ENCODE measurements around the gene ARHGEF1. TPM values are rescaled to one million over a fixed set of nuclear protein-coding genes. Genes with fewer than 3 reads are reported as not detected.
A peak's percentile ranks its signal among the peaks of the same experiment; 100 is the strongest.

Gene ARHGEF1, protein sequence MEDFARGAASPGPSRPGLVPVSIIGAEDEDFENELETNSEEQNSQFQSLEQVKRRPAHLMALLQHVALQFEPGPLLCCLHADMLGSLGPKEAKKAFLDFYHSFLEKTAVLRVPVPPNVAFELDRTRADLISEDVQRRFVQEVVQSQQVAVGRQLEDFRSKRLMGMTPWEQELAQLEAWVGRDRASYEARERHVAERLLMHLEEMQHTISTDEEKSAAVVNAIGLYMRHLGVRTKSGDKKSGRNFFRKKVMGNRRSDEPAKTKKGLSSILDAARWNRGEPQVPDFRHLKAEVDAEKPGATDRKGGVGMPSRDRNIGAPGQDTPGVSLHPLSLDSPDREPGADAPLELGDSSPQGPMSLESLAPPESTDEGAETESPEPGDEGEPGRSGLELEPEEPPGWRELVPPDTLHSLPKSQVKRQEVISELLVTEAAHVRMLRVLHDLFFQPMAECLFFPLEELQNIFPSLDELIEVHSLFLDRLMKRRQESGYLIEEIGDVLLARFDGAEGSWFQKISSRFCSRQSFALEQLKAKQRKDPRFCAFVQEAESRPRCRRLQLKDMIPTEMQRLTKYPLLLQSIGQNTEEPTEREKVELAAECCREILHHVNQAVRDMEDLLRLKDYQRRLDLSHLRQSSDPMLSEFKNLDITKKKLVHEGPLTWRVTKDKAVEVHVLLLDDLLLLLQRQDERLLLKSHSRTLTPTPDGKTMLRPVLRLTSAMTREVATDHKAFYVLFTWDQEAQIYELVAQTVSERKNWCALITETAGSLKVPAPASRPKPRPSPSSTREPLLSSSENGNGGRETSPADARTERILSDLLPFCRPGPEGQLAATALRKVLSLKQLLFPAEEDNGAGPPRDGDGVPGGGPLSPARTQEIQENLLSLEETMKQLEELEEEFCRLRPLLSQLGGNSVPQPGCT
- 33.2 and 39.6 TPM in 2 replicates for total RNA-seq (2014; rRNA removed; shearing (Covaris generic))
- polyA plus RNA-seq (2014; cell fraction: nucleus; rRNA removed): 60.8 and 170 TPM in 2 replicates

DNA sequence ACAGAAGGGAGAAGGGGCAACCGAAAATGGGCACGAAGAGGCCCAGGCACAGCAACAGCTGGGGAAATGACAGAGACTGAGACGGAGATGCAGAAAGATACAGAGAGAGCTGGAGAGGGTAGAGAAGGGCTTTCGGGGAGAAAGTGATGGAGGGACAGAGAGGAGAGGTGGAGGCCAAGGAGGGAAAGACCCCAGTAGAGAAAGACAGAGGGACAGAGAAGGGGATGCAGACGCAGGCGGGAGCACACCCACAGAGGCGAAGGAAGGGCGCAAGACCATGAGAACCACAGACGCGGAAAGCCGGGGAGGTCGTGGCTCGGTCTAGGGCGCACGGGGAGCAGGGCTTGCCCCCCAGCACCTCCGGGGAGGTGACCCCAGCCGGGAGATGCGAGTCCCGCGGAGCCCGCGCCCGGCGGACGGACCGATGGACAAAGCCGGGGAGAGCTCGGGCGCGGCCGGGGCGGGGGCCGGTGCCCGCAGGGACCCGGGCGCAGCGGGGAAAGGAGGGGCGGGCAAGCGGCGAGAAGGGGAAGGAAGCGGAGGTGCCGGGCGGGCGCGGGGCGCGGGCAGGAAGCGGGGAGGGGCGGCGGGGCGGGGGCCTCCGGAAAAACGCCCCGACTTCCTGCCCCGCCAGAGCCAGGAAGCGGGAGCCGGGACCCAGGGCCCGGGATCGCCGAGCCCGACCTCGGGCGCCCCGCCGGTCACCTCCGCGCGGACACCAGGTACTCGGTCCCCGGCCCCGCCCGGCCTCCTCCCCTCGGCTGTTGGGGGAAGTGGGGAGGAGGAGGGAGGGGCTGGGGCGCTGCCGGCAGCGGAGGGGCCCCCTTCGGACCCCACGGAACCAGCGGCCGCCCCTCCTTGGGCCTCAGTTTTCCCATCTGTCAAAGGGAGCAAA lies at the start of gene ARHGEF1:
ARHGEF1 (plus strand) TSS at position 617 of the 895 bp plus-strand sequence. CDS start 4,899 bp downstream, outside the sequence.
- no peak for DNase-seq (ENCODE audit: extremely low read depth, low read depth)

DNA sequence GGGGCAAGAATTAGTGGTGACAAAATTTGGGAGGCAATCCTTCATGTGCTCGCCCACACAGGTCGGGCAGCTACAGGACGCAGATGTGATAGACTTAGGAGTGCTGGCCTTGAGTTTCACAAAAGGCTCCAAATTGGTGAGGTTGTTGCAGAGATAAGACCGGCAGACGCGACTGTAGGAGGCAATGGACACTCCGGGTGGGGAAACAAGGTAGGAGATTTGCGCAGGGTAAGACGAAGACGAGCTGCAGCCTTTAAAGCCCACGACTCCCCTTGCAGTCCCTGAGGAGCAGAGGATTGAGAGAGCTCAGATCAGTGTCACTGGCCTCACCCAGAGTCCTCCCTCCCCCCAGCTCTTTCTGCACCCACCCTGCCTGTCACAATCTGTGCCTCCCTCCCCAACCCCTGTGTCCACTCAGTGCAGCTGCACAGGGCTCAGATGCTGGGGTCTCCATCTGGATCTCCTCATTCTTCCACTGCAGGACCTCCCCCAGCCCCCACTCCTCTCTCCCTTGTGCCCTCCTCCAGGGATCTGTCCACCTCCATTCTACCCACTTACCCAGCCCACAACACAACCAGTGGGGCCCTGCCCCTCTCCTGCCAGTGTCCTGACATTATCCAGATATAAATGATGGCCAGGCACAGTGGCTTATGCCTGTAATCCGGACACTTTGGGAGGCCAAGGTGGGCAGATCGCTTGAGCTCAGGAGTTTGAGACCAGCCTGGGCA lies 44.8 kb upstream of the ARHGEF1 start:
- DNase-seq (ENCODE audit: extremely low read depth, low read depth): no peak

DNA sequence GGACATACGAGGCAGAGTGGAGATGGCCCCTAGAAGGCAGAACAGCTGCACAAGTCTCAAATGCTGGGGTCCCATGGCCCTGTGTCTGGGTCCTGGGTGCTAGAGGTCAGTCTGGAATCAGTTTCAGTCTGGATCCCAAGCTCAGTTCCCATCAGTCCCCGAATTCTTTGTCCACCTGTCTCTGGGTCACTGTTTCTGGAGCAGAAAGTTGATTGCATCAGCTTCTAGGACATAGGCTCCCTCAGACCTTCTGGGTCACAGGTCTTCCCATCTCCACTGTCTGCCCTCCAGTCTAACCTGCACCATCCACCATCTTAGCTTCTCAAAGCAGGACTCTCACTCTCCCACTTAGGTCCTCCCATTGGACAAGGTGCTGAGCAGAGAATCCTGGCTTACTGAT lies 43.8 kb upstream of the ARHGEF1 start:
- DNase-seq (ENCODE audit: extremely low read depth, low read depth): no peak

DNA sequence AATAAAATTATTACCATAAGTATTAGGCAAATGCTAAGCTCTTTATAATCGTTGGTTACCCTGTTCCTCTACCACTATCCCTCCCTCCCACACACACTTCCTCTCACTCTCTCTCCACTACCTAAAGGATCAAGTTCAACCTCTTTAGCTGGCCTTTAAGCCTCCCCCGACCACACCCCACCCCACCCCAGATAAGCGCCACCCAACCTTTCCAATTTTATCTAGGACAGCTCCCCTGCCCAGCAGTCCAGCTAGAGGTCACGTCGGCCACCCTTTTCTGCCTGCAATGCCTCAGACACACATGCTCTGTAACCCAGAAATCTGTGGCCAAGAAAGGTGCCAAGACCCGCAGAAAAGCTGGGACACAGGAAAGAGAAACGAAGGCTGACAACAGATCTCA lies 39.6 kb upstream of the ARHGEF1 start:
- DNase-seq (ENCODE audit: extremely low read depth, low read depth): no peak

DNA sequence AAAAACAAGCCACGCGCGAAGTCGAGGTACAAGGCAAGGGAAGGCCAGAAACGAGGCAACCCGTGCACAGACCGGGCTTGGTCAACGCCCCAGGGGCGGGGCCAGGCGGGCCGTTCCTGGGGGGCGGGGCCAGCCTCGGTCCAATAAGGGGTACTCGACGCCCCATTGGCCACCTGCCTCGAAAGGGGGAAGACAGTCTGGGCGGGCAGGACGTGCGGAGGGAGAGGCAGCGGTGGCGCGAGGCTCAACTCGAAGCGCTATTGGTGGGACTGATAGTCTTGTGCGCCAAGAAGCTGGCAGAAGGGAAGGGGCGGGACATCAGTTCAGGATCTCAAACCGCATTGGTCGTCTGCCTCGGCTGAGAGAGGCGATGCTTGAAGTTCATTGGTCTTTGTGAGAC lies 38.4 kb upstream of the ARHGEF1 start, which contains the start of gene LYPD4:
LYPD4 (minus strand) TSS at position 83 of the 400 bp plus-strand sequence. CDS start 5,398 bp downstream, outside the sequence.
- no peak for DNase-seq (ENCODE audit: extremely low read depth, low read depth)

DNA sequence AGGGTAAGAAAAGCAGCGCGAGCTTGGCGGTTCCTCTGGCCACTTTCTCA lies 38.2 kb upstream of the ARHGEF1 start, which contains the start of gene DMRTC2:
DMRTC2 (plus strand) TSS at position 42 of the 50 bp plus-strand sequence. CDS start 2,387 bp downstream, outside the sequence.
- DNase-seq (ENCODE audit: extremely low read depth, low read depth): no peak

DNA sequence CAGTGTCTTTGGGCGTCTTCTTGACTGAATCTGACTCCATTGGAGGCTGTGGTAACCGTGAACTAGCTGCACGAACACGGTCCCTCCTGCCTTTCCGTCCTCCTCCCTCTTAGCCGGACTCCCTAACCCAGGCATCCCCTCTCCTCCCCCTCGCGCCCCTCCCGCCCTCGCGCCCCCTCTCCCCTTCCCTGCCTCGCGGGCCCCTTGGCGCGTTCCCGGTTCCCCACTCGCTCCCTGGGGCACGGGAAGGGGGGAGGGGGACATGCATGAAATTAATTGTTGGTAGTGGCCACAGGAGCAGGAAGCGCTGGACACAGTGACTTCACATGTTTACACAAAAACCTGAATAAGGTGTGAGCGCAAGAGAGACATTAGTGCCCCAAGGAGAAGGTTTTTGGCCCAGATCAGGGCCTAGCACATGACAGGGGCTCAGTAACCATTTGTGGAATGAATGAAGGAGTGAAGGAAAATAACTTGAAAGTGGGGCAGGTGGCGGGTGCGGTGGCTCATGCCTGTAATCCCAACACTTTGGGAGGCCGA lies 37.9 kb upstream of the ARHGEF1 start:
- DNase-seq (ENCODE audit: extremely low read depth, low read depth): no peak

DNA sequence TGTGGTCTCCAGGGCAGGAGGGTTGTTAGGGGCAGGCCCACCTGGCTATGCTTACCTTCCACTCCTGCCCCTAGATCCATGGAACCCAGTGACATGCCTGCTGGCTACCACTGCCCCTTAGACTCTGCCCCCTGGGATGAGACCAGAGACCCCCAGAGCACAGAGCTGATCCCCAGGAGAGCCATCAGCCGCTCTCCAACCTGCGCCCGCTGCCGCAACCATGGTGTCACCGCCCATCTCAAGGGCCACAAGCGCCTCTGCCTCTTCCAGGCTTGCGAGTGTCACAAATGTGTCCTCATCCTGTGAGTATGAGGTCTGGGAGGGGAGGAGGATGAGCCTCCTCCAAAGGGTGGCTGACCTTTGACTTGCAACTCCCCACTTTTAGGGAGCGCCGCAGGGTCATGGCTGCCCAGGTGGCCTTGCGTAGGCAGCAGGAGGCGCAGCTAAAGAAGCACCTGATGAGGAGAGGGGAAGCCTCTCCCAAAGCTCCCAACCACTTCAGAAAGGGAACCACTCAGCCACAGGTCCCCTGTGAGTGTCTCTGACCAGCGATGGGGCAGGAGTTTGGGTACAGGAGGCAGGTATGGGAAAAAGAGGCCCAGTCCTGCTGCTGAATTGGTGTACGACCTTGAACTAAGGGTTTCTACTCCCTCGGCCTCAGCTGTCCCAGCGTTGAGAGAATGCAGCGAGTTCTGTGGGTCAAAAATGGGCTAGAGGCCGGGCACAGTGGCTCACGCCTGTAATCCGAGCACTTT lies 35.5 kb upstream of the ARHGEF1 start:
- DNase-seq (ENCODE audit: extremely low read depth, low read depth): no peak

DNA sequence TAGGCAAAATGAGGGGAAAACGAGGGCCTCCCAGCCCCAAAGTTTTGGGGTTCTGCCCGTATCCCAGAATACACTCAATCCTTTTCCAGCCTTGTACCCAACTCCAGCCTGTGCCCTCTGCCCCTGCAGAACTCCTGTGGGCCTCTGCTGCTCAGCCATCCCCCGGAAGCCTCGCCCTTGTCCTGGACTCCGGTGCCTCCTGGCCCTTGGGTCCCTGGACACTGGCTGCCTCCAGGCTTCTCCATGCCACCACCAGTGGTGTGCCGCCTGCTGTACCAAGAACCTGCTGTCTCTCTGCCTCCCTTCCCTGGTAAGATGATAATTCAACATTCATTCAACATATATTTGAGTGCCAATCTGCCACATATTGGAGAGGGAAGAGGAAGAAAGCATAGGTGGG lies 34.3 kb upstream of the ARHGEF1 start:
- DNase-seq (ENCODE audit: extremely low read depth, low read depth): no peak

DNA sequence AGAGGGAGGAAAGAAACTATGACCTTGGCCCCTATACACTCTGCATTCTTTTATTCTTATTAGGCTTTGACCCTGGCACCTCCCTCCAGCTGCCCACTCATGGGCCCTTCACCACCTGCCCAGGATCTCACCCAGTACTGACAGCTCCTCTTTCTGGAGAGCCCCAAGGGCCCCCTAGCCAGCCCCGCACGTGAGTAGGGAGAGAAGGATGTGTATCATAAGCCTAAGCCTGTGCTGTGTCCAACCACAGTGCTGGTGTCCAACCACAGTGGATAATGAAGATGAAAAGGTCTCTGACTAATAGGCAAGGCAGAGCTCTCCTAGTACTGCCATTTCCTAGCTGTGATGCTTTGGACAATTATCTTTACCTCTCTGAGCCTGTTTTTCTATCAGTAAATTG lies 33.9 kb upstream of the ARHGEF1 start:
- no peak for DNase-seq (ENCODE audit: extremely low read depth, low read depth)

DNA sequence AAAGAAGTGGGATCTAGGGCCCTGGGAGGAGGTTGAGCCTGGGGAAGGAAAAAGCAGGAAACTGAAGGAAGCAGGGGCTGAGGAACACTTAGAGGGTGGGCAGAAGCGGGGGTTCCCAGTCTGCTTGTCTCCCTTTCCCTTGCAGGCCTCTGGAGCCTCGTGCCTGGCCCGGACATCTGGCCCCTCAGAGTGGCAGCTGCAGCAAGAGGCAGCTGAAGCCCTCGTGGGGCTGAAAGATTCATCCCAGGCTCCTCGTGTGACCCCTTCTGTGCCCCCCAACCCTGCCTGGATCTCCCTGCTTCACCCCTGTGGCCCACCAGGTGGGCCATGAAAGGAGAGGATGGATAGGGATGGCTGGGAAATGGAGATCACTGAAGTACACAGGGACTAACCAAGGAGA lies 32.6 kb upstream of the ARHGEF1 start:
- DNase-seq (ENCODE audit: extremely low read depth, low read depth): no peak

DNA sequence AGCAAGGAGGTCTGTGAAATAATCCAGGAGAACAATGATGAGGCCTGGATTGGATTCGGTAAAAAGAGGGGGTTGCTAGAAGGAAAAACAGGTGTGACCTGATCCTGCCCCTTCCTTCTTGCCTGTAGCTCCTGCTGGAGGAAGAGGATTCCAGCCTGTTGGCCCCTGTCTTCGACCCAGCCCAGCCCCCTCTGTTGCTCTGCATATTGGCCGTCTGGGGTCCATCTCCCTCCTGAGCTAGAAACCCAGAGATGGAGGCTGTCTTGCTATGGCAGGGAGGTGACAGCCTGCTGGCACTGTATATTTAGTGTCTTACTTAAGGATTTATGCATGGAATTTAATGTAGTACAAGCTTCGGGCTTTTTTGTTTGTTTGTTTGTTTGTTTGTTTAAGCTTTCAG lies 31.5 kb upstream of the ARHGEF1 start:
- DNase-seq (ENCODE audit: extremely low read depth, low read depth): no peak

DNA sequence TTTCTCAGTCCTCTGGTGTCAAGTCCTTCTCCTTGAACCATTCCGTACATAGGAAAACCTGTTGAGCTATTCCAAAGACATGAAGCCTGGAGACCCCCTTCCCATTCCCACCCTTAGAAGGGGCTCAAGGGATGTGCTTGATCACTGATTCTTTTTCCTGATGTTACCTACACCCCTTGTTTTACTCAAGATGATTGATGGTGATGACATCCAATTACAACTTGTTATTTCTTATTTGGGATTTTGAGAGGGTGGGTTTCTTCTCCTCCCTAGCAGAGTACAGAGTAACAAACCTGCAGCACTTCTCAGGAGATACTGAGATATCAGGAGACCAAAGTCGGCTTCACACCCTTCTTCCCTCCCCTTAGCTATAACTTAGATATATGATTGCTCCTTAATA lies 29.6 kb upstream of the ARHGEF1 start:
- no peak for DNase-seq (ENCODE audit: extremely low read depth, low read depth)

DNA sequence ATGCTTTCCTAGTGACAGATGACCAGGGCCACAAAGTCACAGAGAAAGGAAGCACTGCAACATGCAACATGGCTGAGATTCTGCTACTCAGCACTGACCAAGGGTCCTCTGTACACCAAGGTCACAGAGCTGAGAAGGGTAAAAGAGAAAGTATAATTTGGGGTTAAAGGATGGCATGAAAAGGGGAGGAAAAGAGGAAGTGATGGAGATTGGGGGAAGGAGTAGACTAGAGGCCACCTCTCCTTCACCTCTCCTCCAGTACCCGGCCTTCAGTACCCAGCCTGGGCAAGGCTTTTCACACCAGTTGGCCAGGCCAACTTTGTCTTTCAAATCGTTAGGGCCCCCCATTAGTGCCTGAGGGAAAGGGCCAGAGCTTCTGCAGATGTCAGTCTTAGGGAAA lies 29.2 kb upstream of the ARHGEF1 start:
- DNase-seq (ENCODE audit: extremely low read depth, low read depth): no peak

DNA sequence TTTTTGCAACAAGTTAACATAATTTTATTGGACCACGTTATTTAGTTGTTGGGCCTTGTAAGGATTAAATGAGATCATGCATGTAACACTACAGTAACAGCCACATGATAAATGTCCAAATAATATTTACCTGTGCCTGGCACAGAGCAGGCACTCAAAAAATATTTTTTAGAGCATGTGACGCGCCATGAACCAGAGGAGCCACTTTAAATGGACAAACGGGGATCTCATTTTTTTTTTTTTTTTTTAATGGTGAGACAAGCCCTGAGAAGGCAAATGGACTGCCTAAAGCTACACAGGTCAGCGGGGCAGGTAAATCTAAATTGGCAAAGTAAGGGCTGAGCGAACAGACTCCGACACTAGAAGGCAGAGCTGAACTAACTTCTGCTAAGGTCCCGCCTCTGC lies 23.8 kb upstream of the ARHGEF1 start:
- DNase-seq (ENCODE audit: extremely low read depth, low read depth): no peak

DNA sequence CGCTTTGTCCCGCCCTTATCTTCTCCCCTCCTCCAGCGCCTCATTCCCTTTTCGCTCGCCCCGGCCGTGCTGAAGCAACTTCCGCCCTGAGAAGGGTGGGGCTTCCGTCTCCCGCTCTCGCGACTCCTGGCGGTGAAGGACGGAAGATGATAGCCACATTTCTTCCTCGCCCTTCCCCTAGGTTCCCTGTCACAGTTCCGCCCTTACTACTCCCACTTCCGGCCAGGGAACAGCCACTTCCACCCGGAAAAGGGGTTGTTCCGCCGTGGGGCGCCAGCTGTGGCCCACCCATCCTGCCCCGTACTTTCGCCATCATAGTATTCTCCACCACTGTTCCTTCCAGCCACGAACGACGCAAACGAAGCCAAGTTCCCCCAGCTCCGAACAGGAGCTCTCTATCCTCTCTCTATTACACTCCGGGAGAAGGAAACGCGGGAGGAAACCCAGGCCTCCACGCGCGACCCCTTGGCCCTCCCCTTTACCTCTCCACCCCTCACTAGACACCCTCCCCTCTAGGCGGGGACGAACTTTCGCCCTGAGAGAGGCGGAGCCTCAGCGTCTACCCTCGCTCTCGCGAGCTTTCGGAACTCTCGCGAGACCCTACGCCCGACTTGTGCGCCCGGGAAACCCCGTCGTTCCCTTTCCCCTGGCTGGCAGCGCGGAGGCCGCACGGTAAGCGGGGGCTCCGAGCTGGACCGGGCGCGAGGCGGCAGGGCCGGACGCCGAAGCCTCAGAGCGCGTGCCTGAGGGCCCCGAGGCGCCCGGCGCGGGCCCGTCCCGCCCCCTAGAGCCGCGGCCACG lies 23.2 kb upstream of the ARHGEF1 start, which contains the start of gene RPS19:
RPS19 (plus strand) TSS at position 638 of the 801 bp plus-strand sequence. CDS start 520 bp downstream, outside the sequence.
- DNase-seq (ENCODE audit: extremely low read depth, low read depth): peak; percentile 97

DNA sequence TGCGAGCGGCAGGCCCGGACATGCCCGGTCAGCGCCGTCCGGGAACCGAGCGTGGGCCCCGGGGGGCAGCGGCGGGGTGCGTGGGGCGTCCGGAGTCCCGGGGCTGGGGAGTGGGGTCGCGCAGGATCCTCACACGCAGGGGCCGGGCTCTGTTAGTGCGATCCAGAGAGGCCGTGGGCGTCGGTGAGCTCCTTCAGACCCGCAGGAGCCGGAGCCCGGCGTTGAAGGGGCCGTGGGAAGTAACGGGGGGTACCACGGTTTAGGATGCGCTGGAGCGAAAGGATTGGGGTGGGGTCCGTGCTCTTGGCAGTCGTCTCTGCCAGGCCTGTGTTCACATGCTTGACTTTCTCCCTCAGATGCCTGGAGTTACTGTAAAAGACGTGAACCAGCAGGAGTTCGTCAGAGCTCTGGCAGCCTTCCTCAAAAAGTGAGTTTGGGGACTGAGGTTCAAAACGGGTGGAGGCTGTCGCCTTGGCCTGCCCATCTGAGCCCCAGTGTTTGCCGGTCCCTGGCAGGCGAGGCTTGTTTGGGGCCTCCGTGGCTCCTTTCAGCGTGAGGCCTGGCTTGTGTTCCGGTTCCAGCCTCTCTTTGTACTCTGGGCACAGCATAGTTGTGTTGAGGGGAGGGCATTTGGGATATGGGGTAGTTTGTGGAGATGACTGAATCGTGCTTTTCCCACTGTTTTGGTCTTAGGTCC lies 22.4 kb upstream of the ARHGEF1 start:
- DNase-seq (ENCODE audit: extremely low read depth, low read depth): no peak

All from NCI-H460 (cell line).